ENCODE measurements around the gene CDKN2A. TPM values are rescaled to one million over a fixed set of nuclear protein-coding genes. Genes with fewer than 3 reads are reported as not detected.
A peak's percentile ranks its signal among the peaks of the same experiment; 100 is the strongest.

The CDKN2A gene
- total RNA-seq, 1 donor from 2014 or later, result 71.6 TPM

- no peaks in the 10 kb centered on the region for H3K27me3 Mint-ChIP-seq (ENCODE audit: low read depth, unreplicated experiment)
- no peak for TF ChIP-seq EZH2 (IDR thresholded peaks at IDR 0.05; ENCODE audit: insufficient read depth, low read length)
- TF ChIP-seq, protein P1, sequence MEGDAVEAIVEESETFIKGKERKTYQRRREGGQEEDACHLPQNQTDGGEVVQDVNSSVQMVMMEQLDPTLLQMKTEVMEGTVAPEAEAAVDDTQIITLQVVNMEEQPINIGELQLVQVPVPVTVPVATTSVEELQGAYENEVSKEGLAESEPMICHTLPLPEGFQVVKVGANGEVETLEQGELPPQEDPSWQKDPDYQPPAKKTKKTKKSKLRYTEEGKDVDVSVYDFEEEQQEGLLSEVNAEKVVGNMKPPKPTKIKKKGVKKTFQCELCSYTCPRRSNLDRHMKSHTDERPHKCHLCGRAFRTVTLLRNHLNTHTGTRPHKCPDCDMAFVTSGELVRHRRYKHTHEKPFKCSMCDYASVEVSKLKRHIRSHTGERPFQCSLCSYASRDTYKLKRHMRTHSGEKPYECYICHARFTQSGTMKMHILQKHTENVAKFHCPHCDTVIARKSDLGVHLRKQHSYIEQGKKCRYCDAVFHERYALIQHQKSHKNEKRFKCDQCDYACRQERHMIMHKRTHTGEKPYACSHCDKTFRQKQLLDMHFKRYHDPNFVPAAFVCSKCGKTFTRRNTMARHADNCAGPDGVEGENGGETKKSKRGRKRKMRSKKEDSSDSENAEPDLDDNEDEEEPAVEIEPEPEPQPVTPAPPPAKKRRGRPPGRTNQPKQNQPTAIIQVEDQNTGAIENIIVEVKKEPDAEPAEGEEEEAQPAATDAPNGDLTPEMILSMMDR (IDR thresholded peaks at IDR 0.05; ENCODE audit: insufficient read depth, low read depth, low read length), result peak; percentile 2
- H3K36me3 Mint-ChIP-seq (ENCODE audit: low read depth, unreplicated experiment), result peaks cover 17% of the 10 kb centered on the region
- H3K4me3 Mint-ChIP-seq (ENCODE audit: unreplicated experiment), result peak overlapping the region; percentile 95
- Histone ChIP-seq H3K79me2 (ENCODE audit: insufficient read depth, low read length) (peaks cover 75% of the 10 kb centered on the region), H3K4me2 (ENCODE audit: low read length) (peak overlapping the region; percentile 90), H3K9ac (ENCODE audit: low read length) (peak overlapping the region; percentile 79), H3K9me3 (ENCODE audit: insufficient read depth, low read depth, low read length) (no peaks in the 10 kb centered on the region), H3K4me1 (ENCODE audit: insufficient read depth, low read length) (peaks cover 16% of the 10 kb centered on the region), H3K36me3 (ENCODE audit: insufficient read depth, low read length) (peaks cover 22% of the 10 kb centered on the region), H2AFZ (ENCODE audit: low read depth, low read length) (no peak overlapping the region), H3K4me3 (ENCODE audit: insufficient read depth, low read depth, low read length) (peak overlapping the region; percentile 96), H4K20me1 (ENCODE audit: insufficient read depth, low read length) (peaks cover 46% of the 10 kb centered on the region), H3K27me3 (ENCODE audit: insufficient read depth, low read length) (no peaks in the 10 kb centered on the region), H3K27ac (ENCODE audit: low read depth, low read length) (peak overlapping the region; percentile 68)
- DNase-seq (ENCODE audit: low read depth), result peak; percentile 55
- peak overlapping the region; percentile 96 for H3K27ac Mint-ChIP-seq (ENCODE audit: unreplicated experiment)
- peaks cover 20% of the 10 kb centered on the region for H3K4me1 Mint-ChIP-seq (ENCODE audit: low read depth, unreplicated experiment)
- no peaks in the 10 kb centered on the region for H3K9me3 Mint-ChIP-seq (ENCODE audit: unreplicated experiment)
- no peak for FAIRE-seq
These were observed 11.8 kb upstream of the CDKN2A start for GRCh38 chr9:22005702-22006606.

DNA sequence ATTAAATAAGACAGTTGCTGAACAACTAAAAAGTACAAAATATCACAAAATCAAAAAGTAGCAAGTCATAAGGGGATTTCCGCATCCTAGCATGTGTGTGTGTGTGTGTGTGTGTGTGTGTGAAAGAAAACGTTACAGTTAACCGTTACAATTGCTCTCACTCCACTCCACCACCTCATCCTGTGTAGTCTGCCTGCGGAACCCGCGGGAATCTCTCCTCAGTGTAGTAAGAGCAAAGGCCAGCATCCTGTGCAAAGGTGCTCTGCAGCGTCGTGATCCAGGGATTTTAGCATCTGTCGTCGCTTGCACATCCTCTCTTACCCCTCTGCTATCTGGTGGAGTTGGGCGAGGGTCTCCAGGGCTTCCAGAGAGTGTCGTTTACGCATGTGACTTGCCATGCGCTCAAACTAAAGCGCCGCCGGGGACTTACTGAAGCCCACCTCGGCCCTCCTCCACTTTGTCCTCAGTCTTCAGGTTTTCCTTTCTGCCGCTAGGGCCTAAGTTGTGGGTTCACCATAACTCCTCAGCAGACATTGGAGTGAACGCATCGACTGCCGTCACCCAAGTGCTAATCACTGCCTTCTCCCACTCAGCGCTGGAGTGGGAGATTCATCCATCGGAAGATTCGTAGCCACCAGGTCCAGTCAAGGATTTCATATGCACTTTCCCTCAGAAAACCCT, 11.0 kb upstream of the CDKN2A start:
- Histone ChIP-seq H3K4me2 (ENCODE audit: low read length) (peak overlapping the region; percentile 90), H3K27me3 (ENCODE audit: insufficient read depth, low read length) (no peaks in the 10 kb centered on the region), H3K9ac (ENCODE audit: low read length) (peak overlapping the region; percentile 79), H3K9me3 (ENCODE audit: insufficient read depth, low read depth, low read length) (no peaks in the 10 kb centered on the region), H3K79me2 (ENCODE audit: insufficient read depth, low read length) (peaks cover 81% of the 10 kb centered on the region), H2AFZ (ENCODE audit: low read depth, low read length) (no peak overlapping the region), H3K4me1 (ENCODE audit: insufficient read depth, low read length) (peaks cover 16% of the 10 kb centered on the region), H3K36me3 (ENCODE audit: insufficient read depth, low read length) (peaks cover 22% of the 10 kb centered on the region), H4K20me1 (ENCODE audit: insufficient read depth, low read length) (peaks cover 49% of the 10 kb centered on the region), H3K27ac (ENCODE audit: low read depth, low read length) (peak overlapping the region; percentile 68), H3K4me3 (ENCODE audit: insufficient read depth, low read depth, low read length) (peak overlapping the region; percentile 96)
- H3K27ac Mint-ChIP-seq (ENCODE audit: unreplicated experiment), result peak overlapping the region; percentile 96
- no peaks in the 10 kb centered on the region for H3K9me3 Mint-ChIP-seq (ENCODE audit: unreplicated experiment)
- DNase-seq (ENCODE audit: low read depth) (peak; percentile 47), FAIRE-seq (no peak)
- H3K4me3 Mint-ChIP-seq (ENCODE audit: unreplicated experiment), result peak overlapping the region; percentile 95
- peaks cover 17% of the 10 kb centered on the region for H3K36me3 Mint-ChIP-seq (ENCODE audit: low read depth, unreplicated experiment)
- no peaks in the 10 kb centered on the region for H3K27me3 Mint-ChIP-seq (ENCODE audit: low read depth, unreplicated experiment)
- no peak for TF ChIP-seq EZH2 (IDR thresholded peaks at IDR 0.05; ENCODE audit: insufficient read depth, low read length)
- TF ChIP-seq, protein P1 (IDR thresholded peaks at IDR 0.05; ENCODE audit: insufficient read depth, low read depth, low read length), result peak; percentile 27
- peaks cover 21% of the 10 kb centered on the region for H3K4me1 Mint-ChIP-seq (ENCODE audit: low read depth, unreplicated experiment)
